ENCODE data around the gene AFF2. TPM values are rescaled to one million over a fixed set of nuclear protein-coding genes. Genes with fewer than 3 reads are reported as not detected.

Gene AFF2
- total and polyA plus RNA-seq, 2 donors, result 0.24 to 7.0 TPM

- no peak overlapping the region for H3K4me3 ChIP-seq (ENCODE audit: low read depth, low read length)
- no peak for DNase-seq (ENCODE audit: extremely low spot score)
- 62% methylated on average over 5 of the region's 5 CpGs for WGBS
- H3K27ac ChIP-seq (ENCODE audit: low read depth), result no peak overlapping the region
- no peaks in the 10 kb centered on the region for H3K36me3 ChIP-seq (ENCODE audit: insufficient read depth)
- no peaks in the 10 kb centered on the region for H3K4me1 ChIP-seq (ENCODE audit: insufficient read depth)
Measured at GRCh38 chrX:149040873-149041535, 540.6 kb downstream of the AFF2 start.

- H3K4me3 ChIP-seq (ENCODE audit: low read depth, low read length), result no peak overlapping the region
- no peak overlapping the region for H3K27ac ChIP-seq (ENCODE audit: low read depth)
- no peaks in the 10 kb centered on the region for H3K36me3 ChIP-seq (ENCODE audit: insufficient read depth)
- no peaks in the 10 kb centered on the region for H3K4me1 ChIP-seq (ENCODE audit: insufficient read depth)
- WGBS, result 92% methylated on average over 3 of the region's 3 CpGs
- no peak for DNase-seq (ENCODE audit: extremely low spot score)
Measured at GRCh38 chrX:149043401-149043800, 543.0 kb downstream of the AFF2 start.

- no peaks in the 10 kb centered on the region for H3K4me1 ChIP-seq (ENCODE audit: insufficient read depth)
- no peak overlapping the region for H3K4me3 ChIP-seq (ENCODE audit: low read depth, low read length)
- DNase-seq (ENCODE audit: extremely low spot score), result no peak
- no peaks in the 10 kb centered on the region for H3K36me3 ChIP-seq (ENCODE audit: insufficient read depth)
- 72% methylated on average over 2 of the region's 2 CpGs for WGBS
- H3K27ac ChIP-seq (ENCODE audit: low read depth), result no peak overlapping the region
Measured at GRCh38 chrX:149044471-149044870, 544.1 kb downstream of the AFF2 start.

GRCh38 chrX:149045645-149046210 lies 545.3 kb downstream of the AFF2 start:
- Histone ChIP-seq H3K36me3 (ENCODE audit: insufficient read depth) (no peaks in the 10 kb centered on the region), H3K4me3 (ENCODE audit: low read depth, low read length) (no peak overlapping the region), H3K4me1 (ENCODE audit: insufficient read depth) (no peaks in the 10 kb centered on the region), H3K27ac (ENCODE audit: low read depth) (no peak overlapping the region)
- 94% methylated on average over 1 of the region's 1 CpG for WGBS
- no peak for DNase-seq (ENCODE audit: extremely low spot score)

Small RNA genes within 50 kb of the gene (small RNA-seq; reads per million reads assigned to genes)
- gene RN7SKP267, result not detected
